Endodermal cell (in vitro differentiated cells): Measurements from ENCODE around the gene HLA-DQB1. TPM values are rescaled to one million over a fixed set of nuclear protein-coding genes. Genes with fewer than 3 reads are reported as not detected.
A peak's percentile ranks its signal among the peaks of the same experiment; 100 is the strongest.

ENCODE experiments used
- DNase-seq: peaks from one replicate; pipeline ENCODE4 v3.0.0-alpha.2; 2017
- H3K27ac ChIP-seq: 2 replicates; pipeline ENCODE4 v1.5.1; 2013; ENCODE audit warnings: mild to moderate bottlenecking, low read depth, low read length, moderate library complexity
- H3K27me3 ChIP-seq: 2 replicates; pipeline ENCODE4 v1.6.1; 2013; ENCODE audit warnings: mild to moderate bottlenecking, low read length, moderate library complexity; ENCODE audit not compliant: insufficient read depth, control insufficient read depth, poor library complexity, severe bottlenecking
- H3K36me3 ChIP-seq: 2 replicates; pipeline ENCODE4 v1.7.0; 2013; ENCODE audit warnings: mild to moderate bottlenecking, low read length, moderate library complexity; ENCODE audit not compliant: control insufficient read depth, insufficient read depth
- H3K4me1 ChIP-seq: one replicate; pipeline ENCODE4 v1.7.0; 2013; ENCODE audit warnings: low read length; ENCODE audit not compliant: control insufficient read depth, insufficient read depth
- H3K4me3 ChIP-seq: 2 replicates; pipeline ENCODE4 v1.5.1; 2013; ENCODE audit warnings: mild to moderate bottlenecking, low read length, moderate library complexity
- H3K9ac ChIP-seq: 2 replicates; pipeline ENCODE4 v1.6.1; 2013; ENCODE audit warnings: mild to moderate bottlenecking, low read length, moderate library complexity; ENCODE audit not compliant: poor library complexity, severe bottlenecking; ENCODE audit errors: extremely low read depth
- H3K9me3 ChIP-seq: 2 replicates; pipeline ENCODE4 v1.6.1; 2013; ENCODE audit warnings: mild to moderate bottlenecking, low read length, moderate library complexity; ENCODE audit not compliant: control insufficient read depth
- H3K27ac Mint-ChIP-seq: 2 replicates; pipeline ENCODE4 v1.8.0; 2020; ENCODE audit warnings: mixed read lengths
- H3K27me3 Mint-ChIP-seq: 2 replicates; pipeline ENCODE4 v1.8.0; 2021; ENCODE audit warnings: mild to moderate bottlenecking, mixed read lengths; ENCODE audit not compliant: insufficient read depth
- H3K36me3 Mint-ChIP-seq: 2 replicates; pipeline ENCODE4 v1.8.0; 2020; ENCODE audit warnings: low read depth, mixed read lengths
- H3K4me1 Mint-ChIP-seq: 2 replicates; pipeline ENCODE4 v1.8.0; 2020; ENCODE audit warnings: mixed read lengths
- H3K4me3 Mint-ChIP-seq: 2 replicates; pipeline ENCODE4 v1.8.0; 2020; ENCODE audit warnings: mild to moderate bottlenecking, moderate library complexity, mixed read lengths
- H3K9me3 Mint-ChIP-seq: 2 replicates; pipeline ENCODE4 v1.8.0; 2020; ENCODE audit warnings: mild to moderate bottlenecking, mixed read lengths
- WGBS, 2 experiments: methylation state at CpG; one replicate each; pipeline versions ENCODE4 v1.1.5 to v1.1.7; 2013; ENCODE audit warnings: missing lambda C conversion rate in 2 of 2, mixed read lengths in 1 of 2; ENCODE audit not compliant: insufficient coverage in 1 of 2, insufficient read length in 1 of 2; 5-methylcytosine and 5-hydroxymethylcytosine counted together
- total RNA-seq, 2 donors: library from RNA; stranded (reverse); fragmentation: NEBNext Ultra II Directional in 1 of 2; extraction: Animal tissue kit (Norgen Biotek cat#: 25700) in 1 of 2; gene quantifications; 2 replicates in 1 of 2; 3 replicates in 1 of 2; pipeline ENCODE4 v1.2.1, GENCODE V29; 2021
- TF ChIP-seq, protein P1 (sequence below): fragments of 200-600 bp; sonication (generic); conservative IDR thresholded peaks from 2 replicates; pipeline ENCODE4 v1.5.0; 2021; ENCODE audit warnings: antibody characterized with exemption, mild to moderate bottlenecking

Gene HLA-DQB1
- total RNA-seq, 2 donors from 2014 or later = 2.2 to 11.1 TPM

DNA sequence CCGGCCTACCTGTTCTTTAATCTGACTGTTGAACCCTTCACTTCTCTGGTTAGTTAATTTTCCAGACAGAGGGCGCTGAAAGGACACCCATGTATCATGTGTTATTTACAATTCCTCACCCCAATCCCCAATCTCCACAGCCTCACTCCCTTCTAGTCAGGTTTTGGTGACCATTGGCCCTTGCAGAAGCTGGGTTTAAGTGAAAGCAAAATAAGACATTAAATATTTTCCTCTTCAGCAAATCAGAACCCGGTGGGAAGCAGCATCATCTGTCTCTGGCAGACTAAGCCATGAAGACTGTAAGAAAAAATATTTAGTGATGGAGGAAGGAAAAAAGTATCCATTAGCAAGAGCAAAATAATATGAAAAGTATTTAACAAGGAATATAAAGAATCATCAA, 38.6 kb downstream of the HLA-DQB1 start:
- H3K9ac ChIP-seq = no peak overlapping the region
- TF ChIP-seq, protein P1, sequence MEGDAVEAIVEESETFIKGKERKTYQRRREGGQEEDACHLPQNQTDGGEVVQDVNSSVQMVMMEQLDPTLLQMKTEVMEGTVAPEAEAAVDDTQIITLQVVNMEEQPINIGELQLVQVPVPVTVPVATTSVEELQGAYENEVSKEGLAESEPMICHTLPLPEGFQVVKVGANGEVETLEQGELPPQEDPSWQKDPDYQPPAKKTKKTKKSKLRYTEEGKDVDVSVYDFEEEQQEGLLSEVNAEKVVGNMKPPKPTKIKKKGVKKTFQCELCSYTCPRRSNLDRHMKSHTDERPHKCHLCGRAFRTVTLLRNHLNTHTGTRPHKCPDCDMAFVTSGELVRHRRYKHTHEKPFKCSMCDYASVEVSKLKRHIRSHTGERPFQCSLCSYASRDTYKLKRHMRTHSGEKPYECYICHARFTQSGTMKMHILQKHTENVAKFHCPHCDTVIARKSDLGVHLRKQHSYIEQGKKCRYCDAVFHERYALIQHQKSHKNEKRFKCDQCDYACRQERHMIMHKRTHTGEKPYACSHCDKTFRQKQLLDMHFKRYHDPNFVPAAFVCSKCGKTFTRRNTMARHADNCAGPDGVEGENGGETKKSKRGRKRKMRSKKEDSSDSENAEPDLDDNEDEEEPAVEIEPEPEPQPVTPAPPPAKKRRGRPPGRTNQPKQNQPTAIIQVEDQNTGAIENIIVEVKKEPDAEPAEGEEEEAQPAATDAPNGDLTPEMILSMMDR = no peak

DNA sequence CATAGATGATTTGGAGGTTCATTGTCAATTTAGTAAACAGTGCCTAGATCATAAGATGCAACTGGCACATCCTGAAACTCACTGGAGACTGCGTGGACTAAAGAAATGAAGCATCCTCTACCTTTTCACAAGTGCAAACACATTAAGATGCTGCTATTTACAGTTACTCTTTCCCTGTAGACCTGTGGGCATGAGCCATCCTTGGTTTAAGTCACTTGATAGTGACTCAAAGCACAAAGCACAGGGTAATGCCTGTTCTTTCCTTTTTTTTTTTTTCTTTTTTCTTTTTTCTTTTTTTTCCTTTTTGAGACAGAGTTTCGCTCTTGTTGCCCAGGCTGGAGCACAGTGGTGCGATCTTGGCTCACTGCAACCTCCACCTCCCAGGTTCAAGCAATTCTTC, 39.2 kb downstream of the HLA-DQB1 start:
- TF ChIP-seq, protein P1 = no peak
- H3K9me3 ChIP-seq = peaks cover 7% of the 10 kb centered on the region
- H3K36me3 ChIP-seq = no peaks in the 10 kb centered on the region
- H3K4me3 ChIP-seq = no peak overlapping the region
- Mint-ChIP-seq H3K36me3 (no peaks in the 10 kb centered on the region), H3K27ac (no peak overlapping the region), H3K27me3 (no peaks in the 10 kb centered on the region), H3K4me1 (peaks cover 3% of the 10 kb centered on the region), H3K4me3 (no peak overlapping the region), H3K9me3 (peaks cover 9% of the 10 kb centered on the region)
- H3K27ac ChIP-seq = no peak overlapping the region
- no peak for DNase-seq
- WGBS, 2 experiments = 76 to 86% methylated on average over 3 of the region's 3 CpGs
- H3K4me1 ChIP-seq = no peaks in the 10 kb centered on the region
- H3K9ac ChIP-seq = no peak overlapping the region
- no peaks in the 10 kb centered on the region for H3K27me3 ChIP-seq

More for the DNA sequence above, 38.6 kb downstream of the HLA-DQB1 start:
- Mint-ChIP-seq H3K27ac (no peak overlapping the region), H3K4me3 (no peak overlapping the region), H3K4me1 (peaks cover under 1% of the 10 kb centered on the region), H3K9me3 (peaks cover 9% of the 10 kb centered on the region), H3K36me3 (no peaks in the 10 kb centered on the region), H3K27me3 (no peaks in the 10 kb centered on the region)
- Histone ChIP-seq H3K4me1 (no peaks in the 10 kb centered on the region), H3K36me3 (no peaks in the 10 kb centered on the region), H3K27ac (no peak overlapping the region), H3K4me3 (no peak overlapping the region), H3K9me3 (peaks cover 7% of the 10 kb centered on the region), H3K27me3 (no peaks in the 10 kb centered on the region)
- 54 to 74% methylated on average over 2 to 3 of the region's 3 CpGs for WGBS, 2 experiments
- DNase-seq = peak; percentile 62

DNA sequence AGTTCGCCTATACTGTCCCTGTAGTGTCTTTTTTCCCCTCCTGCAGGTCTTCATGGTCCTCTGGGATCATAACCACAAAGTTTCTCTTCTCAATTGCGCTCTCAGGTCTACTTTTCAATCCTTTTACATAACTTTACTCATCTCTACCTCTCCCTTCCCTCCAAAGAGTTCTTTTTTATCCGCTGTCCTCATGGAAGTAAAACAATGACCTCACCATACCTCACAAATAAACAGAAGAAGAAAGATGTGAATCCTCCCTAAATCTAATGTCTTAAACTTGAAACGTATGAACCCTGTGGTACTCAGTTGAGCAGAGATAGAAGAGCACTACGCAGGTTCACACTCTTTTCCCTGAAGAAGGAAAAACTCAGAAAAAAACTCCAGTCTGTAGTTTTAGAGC, 41.3 kb downstream of the HLA-DQB1 start:
- H3K9ac ChIP-seq = no peak overlapping the region
- H3K4me3 Mint-ChIP-seq = no peak overlapping the region
- whole genome bisulfite sequencing, 2 experiments = 53 to 62% methylated on average over 4 to 5 of the region's 5 CpGs
- no peak overlapping the region for H3K27ac ChIP-seq
- no peaks in the 10 kb centered on the region for H3K36me3 ChIP-seq
- H3K27me3 Mint-ChIP-seq = no peaks in the 10 kb centered on the region
- no peak for DNase-seq
- no peak overlapping the region for H3K4me3 ChIP-seq
- peaks cover 3% of the 10 kb centered on the region for H3K4me1 Mint-ChIP-seq
- no peaks in the 10 kb centered on the region for H3K27me3 ChIP-seq
- TF ChIP-seq, protein P1 = no peak
- peaks cover 2% of the 10 kb centered on the region for H3K9me3 ChIP-seq
- H3K9me3 Mint-ChIP-seq = peaks cover 1% of the 10 kb centered on the region
- H3K27ac Mint-ChIP-seq = no peak overlapping the region
- no peaks in the 10 kb centered on the region for H3K4me1 ChIP-seq
- H3K36me3 Mint-ChIP-seq = no peaks in the 10 kb centered on the region
